Lower lobe of right lung (tissue), 2 donors: ENCODE results near the gene ZNF148. TPM values are rescaled to one million over a fixed set of nuclear protein-coding genes. Genes with fewer than 3 reads are reported as not detected.

Source experiments
- ATAC-seq, 2 donors: fragments of 200-7000 bp; cut with Tn5 transposase; one replicate each; pipeline ENCODE4 v1.9.1; 2020 to 2022; ENCODE audit warnings: mild to moderate bottlenecking in 2 of 2, moderate library complexity in 2 of 2
- DNase-seq: peaks from one replicate; pipeline ENCODE4 v3.0.0-alpha.2; 2020
- H3K27ac ChIP-seq: fragments of 200-600 bp; one replicate; pipeline ENCODE4 v1.8.0; 2022
- H3K27me3 ChIP-seq: fragments of 200-600 bp; one replicate; pipeline ENCODE4 v1.8.0; 2022; ENCODE audit warnings: low read depth
- H3K36me3 ChIP-seq: fragments of 200-600 bp; one replicate; pipeline ENCODE4 v1.8.0; 2022; ENCODE audit warnings: mild to moderate bottlenecking
- H3K4me1 ChIP-seq: fragments of 200-600 bp; one replicate; pipeline ENCODE4 v1.8.0; 2022
- H3K4me3 ChIP-seq: fragments of 200-600 bp; one replicate; pipeline ENCODE4 v1.8.0; 2022; ENCODE audit warnings: mild to moderate bottlenecking
- H3K9me3 ChIP-seq: fragments of 200-600 bp; one replicate; pipeline ENCODE4 v1.8.0; 2022
- intact Hi-C: fragments of 100-400 bp; cut with DNase I; formaldehyde crosslinking; loops from one replicate; pipeline ENCODE4 v1.11.0; 2022
- total RNA-seq: library from RNA; stranded (reverse); fragmentation: NEBNext Ultra II Directional; extraction: Animal tissue kit (Norgen Biotek cat#: 25700); gene quantifications from one replicate; pipeline ENCODE4 v1.2.1, GENCODE V29; 2021
- TF ChIP-seq, protein P1 (sequence below): fragments of 200-600 bp; IDR thresholded peaks from one replicate; pipeline ENCODE4 v1.8.0; 2022; ENCODE audit warnings: antibody characterized with exemption, mild to moderate bottlenecking
- donor health status: DM: no; HTN: yes; CAD: no; lungs with severe emphysema.

The ZNF148 gene
- total RNA-seq, 1 donor from 2014 or later, result 48.2 TPM

DNA sequence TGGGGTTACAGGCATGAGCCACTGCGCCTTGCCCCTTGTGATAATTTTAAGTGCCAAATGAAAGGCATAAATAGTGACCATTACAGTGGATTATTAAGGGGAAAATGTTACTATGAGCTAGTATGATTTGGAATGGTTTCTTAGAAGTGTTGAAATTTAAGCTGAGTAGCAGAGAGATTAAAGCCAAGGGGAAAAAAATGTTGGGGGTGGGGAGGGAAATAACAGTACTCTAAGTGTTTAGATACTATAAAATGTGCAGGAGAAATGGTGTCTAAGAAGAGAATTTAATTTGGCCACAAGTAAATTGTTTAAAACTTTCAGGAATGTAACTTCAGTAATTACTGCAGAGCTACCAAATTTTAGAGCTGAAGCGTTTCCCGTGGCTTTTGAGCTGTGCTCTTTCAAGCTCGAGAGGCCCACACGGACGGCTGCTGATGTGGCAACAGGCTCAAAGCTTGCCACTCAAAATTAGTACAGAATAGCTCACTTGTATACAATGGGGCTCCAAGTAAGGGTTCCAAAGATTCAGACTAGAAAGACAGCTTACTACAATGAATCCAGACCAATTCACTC lies 138.7 kb downstream of the ZNF148 start:
- intact Hi-C loops, result no loop called here
- Histone ChIP-seq H3K4me3 (no peak overlapping the region), H3K27me3 (no peaks in the 10 kb centered on the region), H3K4me1 (peaks cover 11% of the 10 kb centered on the region), H3K9me3 (no peaks in the 10 kb centered on the region), H3K27ac (peak overlapping the region; percentile 16), H3K36me3 (peaks cover 17% of the 10 kb centered on the region)
- peak; percentile 62 for DNase-seq
- TF ChIP-seq, protein P1, sequence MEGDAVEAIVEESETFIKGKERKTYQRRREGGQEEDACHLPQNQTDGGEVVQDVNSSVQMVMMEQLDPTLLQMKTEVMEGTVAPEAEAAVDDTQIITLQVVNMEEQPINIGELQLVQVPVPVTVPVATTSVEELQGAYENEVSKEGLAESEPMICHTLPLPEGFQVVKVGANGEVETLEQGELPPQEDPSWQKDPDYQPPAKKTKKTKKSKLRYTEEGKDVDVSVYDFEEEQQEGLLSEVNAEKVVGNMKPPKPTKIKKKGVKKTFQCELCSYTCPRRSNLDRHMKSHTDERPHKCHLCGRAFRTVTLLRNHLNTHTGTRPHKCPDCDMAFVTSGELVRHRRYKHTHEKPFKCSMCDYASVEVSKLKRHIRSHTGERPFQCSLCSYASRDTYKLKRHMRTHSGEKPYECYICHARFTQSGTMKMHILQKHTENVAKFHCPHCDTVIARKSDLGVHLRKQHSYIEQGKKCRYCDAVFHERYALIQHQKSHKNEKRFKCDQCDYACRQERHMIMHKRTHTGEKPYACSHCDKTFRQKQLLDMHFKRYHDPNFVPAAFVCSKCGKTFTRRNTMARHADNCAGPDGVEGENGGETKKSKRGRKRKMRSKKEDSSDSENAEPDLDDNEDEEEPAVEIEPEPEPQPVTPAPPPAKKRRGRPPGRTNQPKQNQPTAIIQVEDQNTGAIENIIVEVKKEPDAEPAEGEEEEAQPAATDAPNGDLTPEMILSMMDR, result no peak
- ATAC-seq, result peak; percentile 60 to 82

DNA sequence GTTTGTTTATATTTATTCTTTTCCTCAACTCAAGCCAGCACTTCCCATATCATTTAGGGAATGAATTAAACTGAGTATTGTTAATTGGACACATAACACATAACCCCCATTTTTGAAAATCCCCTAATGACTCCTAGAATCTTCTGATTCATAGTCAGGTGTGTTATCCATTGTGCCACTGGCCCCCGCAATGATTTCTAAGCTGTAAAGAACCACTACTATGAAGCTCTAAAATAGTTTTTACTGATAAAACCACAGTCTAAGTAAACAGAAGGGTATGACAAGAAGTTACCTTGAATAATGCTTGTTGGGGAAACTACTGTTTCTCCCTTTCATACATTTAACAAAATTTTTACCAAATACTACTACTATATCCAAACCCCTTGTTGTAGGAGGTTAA lies 140.3 kb downstream of the ZNF148 start:
- no peaks in the 10 kb centered on the region for H3K4me1 ChIP-seq
- TF ChIP-seq, protein P1, result no peak

DNA sequence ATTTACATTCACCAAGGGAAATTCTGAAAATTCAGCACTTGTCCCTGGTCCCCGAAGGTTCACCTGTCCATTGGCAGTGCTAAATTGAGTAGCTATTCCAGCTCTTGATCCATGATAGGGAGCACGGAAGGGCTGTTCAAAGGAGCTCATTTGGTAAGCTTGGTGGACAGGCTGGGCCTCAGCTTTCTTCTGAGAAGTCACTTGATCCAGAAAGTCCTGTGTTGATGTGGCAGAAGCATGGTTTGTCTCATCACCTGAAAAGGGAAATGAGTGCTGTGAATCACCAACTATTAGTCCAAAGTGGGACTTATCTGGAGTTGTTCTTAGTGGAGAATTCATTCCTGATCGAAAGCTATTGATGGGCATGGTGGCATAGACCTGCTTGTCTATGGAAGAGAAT lies 142.7 kb downstream of the ZNF148 start:
- intact Hi-C loops, result no loop called here
- no peak for ATAC-seq

More for the DNA sequence above, 140.3 kb downstream of the ZNF148 start:
- ATAC-seq (no peak), DNase-seq (no peak)
- Histone ChIP-seq H3K27me3 (no peaks in the 10 kb centered on the region), H3K27ac (no peak overlapping the region), H3K36me3 (peaks cover 17% of the 10 kb centered on the region), H3K9me3 (no peaks in the 10 kb centered on the region), H3K4me3 (no peak overlapping the region)
- intact Hi-C loops, result no loop called here

DNA sequence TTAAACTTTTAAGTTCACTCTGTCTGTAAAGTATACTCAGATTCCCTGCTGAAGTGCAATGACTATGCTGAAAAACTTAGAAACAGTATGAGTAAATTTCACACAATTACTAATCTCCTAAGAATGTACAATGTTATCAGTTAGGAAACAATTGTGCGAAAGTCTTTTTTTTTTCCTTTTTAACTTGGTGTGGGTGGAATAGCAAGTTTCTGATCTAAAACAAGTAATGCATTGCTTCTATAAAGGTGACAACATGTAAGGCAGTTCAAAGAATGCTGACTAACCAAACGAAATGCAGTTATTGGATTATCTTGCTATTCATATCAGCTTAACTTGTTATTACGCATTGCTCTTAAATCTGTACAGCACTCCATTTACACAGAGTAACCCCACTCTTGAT lies 143.2 kb downstream of the ZNF148 start:
- H3K4me1 ChIP-seq, result no peaks in the 10 kb centered on the region
- intact Hi-C loops, result no loop called here
- ATAC-seq (no peak), DNase-seq (no peak)
- H3K9me3 ChIP-seq, result no peaks in the 10 kb centered on the region
- peaks cover 22% of the 10 kb centered on the region for H3K36me3 ChIP-seq
- no peaks in the 10 kb centered on the region for H3K27me3 ChIP-seq
- H3K27ac ChIP-seq, result no peak overlapping the region
- TF ChIP-seq, protein P1, result no peak
- H3K4me3 ChIP-seq, result no peak overlapping the region

More for the DNA sequence above, 142.7 kb downstream of the ZNF148 start:
- Histone ChIP-seq H3K36me3 (peaks cover 22% of the 10 kb centered on the region), H3K27ac (no peak overlapping the region), H3K4me1 (no peaks in the 10 kb centered on the region), H3K9me3 (no peaks in the 10 kb centered on the region), H3K27me3 (no peaks in the 10 kb centered on the region), H3K4me3 (no peak overlapping the region)
- no peak for DNase-seq
- TF ChIP-seq, protein P1, result no peak

DNA sequence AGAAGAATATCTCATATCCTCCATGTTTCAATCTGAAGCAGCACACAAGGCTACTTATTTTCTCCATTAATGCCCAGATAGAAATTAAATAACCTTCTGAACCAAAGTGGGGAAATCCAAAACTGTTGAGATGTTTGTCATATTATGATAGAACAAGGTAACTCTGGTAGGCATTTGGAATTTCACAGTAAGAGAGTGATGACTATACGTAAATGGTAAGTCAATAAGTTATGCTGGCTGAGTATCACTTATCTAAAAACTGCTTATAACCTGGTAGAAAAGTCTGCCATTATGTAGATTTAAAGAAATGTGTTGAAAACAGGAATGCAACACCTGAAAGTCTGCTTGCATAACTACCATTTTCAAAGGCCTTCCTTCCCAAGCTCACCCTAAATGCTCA lies 145.4 kb downstream of the ZNF148 start:
- Histone ChIP-seq H3K27me3 (no peaks in the 10 kb centered on the region), H3K4me3 (no peak overlapping the region), H3K9me3 (no peaks in the 10 kb centered on the region), H3K27ac (no peak overlapping the region), H3K4me1 (no peaks in the 10 kb centered on the region), H3K36me3 (peaks cover 22% of the 10 kb centered on the region)
- intact Hi-C loops, result no loop called here
- ATAC-seq (peak in 1 of 2 donors; percentile 60), DNase-seq (no peak)
- TF ChIP-seq, protein P1, result no peak
